ENCODE data around the gene MRTFB. TPM values are rescaled to one million over a fixed set of nuclear protein-coding genes. Genes with fewer than 3 reads are reported as not detected.
A peak's percentile ranks its signal among the peaks of the same experiment; 100 is the strongest.

MRTFB gene
- total RNA-seq, 2 experiments from 2014 or later: 18.0 to 19.4 TPM

GRCh38 chr16:14310519-14310991 is 239.4 kb downstream of the MRTFB start:
- TF ChIP-seq CTCF (IDR thresholded peaks at IDR 0.05): no peak
- H3K27me3 ChIP-seq (ENCODE audit: control insufficient read depth in 1 of 2, insufficient read depth in 2 of 2, low read length in 2 of 2): no peaks in the 10 kb centered on the region
- Mint-ChIP-seq H3K4me1 (ENCODE audit: low read depth) (peaks cover 47% of the 10 kb centered on the region), H3K4me3 (no peak overlapping the region), H3K27me3 (no peaks in the 10 kb centered on the region), H3K36me3 (ENCODE audit: low read depth) (no peaks in the 10 kb centered on the region), H3K9me3 (no peaks in the 10 kb centered on the region), H3K27ac (no peak overlapping the region)
- intact Hi-C loops (cut with DNase I, micrococcal nuclease): no loop called here
- ATAC-seq (ENCODE audit: poor library complexity) (no peak), DNase-seq (no peak)
- CTCF ChIA-PET: no interaction called here
- no peak overlapping the region for H3K4me3 ChIP-seq (ENCODE audit: low read length)
- H3K27ac ChIP-seq (ENCODE audit: low read depth in 1 of 2, low read length in 2 of 2): no peak overlapping the region
- H3K9me3 ChIP-seq (ENCODE audit: control insufficient read depth in 1 of 2, insufficient read depth in 1 of 2, low read length in 2 of 2): no peaks in the 10 kb centered on the region
- H3K4me1 ChIP-seq (ENCODE audit: insufficient read depth, low read length): peaks cover 40% of the 10 kb centered on the region
- POLR2A ChIA-PET: interaction anchor here (0.8 to 3.1 kb wide), 2 partner anchors 25 to 44 kb away, joined by 3 to 24 read pairs; no protein-coding TSS in a partner anchor
- H3K36me3 ChIP-seq (ENCODE audit: insufficient read depth, low read length): no peaks in the 10 kb centered on the region

GRCh38 chr16:14314116-14314515 is 243.0 kb downstream of the MRTFB start:
- Histone ChIP-seq H3K9me3 (ENCODE audit: control insufficient read depth in 1 of 2, insufficient read depth in 1 of 2, low read length in 2 of 2) (no peaks in the 10 kb centered on the region), H3K36me3 (ENCODE audit: insufficient read depth, low read length) (no peaks in the 10 kb centered on the region), H3K27ac (ENCODE audit: low read depth in 1 of 2, low read length in 2 of 2) (no peak overlapping the region), H3K4me1 (ENCODE audit: insufficient read depth, low read length) (peaks cover 13% of the 10 kb centered on the region), H3K27me3 (ENCODE audit: control insufficient read depth in 1 of 2, insufficient read depth in 2 of 2, low read length in 2 of 2) (no peaks in the 10 kb centered on the region), H3K4me3 (ENCODE audit: low read length) (no peak overlapping the region)
- Mint-ChIP-seq H3K27ac (no peak overlapping the region), H3K36me3 (ENCODE audit: low read depth) (no peaks in the 10 kb centered on the region), H3K4me3 (no peak overlapping the region), H3K4me1 (ENCODE audit: low read depth) (peaks cover 13% of the 10 kb centered on the region), H3K27me3 (no peaks in the 10 kb centered on the region), H3K9me3 (no peaks in the 10 kb centered on the region)
- ChIA-PET POLR2A (no interaction called here), CTCF (no interaction called here)
- no peak for TF ChIP-seq CTCF (IDR thresholded peaks at IDR 0.05)
- no peak for DNase-seq
- intact Hi-C loops (cut with DNase I, micrococcal nuclease): no loop called here
- no peak for ATAC-seq (ENCODE audit: poor library complexity)

GRCh38 chr16:14315683-14316320 is 244.7 kb downstream of the MRTFB start:
- POLR2A ChIA-PET: interaction anchor here (1.3 kb wide), 1 partner anchor 30 kb away, joined by 4 read pairs; no protein-coding TSS in a partner anchor

More at GRCh38 chr16:14315683-14316320, 244.7 kb downstream of the MRTFB start:
- Mint-ChIP-seq H3K9me3 (no peaks in the 10 kb centered on the region), H3K4me1 (ENCODE audit: low read depth) (no peaks in the 10 kb centered on the region), H3K36me3 (ENCODE audit: low read depth) (no peaks in the 10 kb centered on the region), H3K27me3 (no peaks in the 10 kb centered on the region), H3K27ac (no peak overlapping the region), H3K4me3 (no peak overlapping the region)
- Histone ChIP-seq H3K36me3 (ENCODE audit: insufficient read depth, low read length) (no peaks in the 10 kb centered on the region), H3K9me3 (ENCODE audit: control insufficient read depth in 1 of 2, insufficient read depth in 1 of 2, low read length in 2 of 2) (no peaks in the 10 kb centered on the region), H3K4me3 (ENCODE audit: low read length) (no peak overlapping the region), H3K27me3 (ENCODE audit: control insufficient read depth in 1 of 2, insufficient read depth in 2 of 2, low read length in 2 of 2) (no peaks in the 10 kb centered on the region), H3K27ac (ENCODE audit: low read depth in 1 of 2, low read length in 2 of 2) (no peak overlapping the region), H3K4me1 (ENCODE audit: insufficient read depth, low read length) (peaks cover under 1% of the 10 kb centered on the region)
- intact Hi-C loops (cut with DNase I, micrococcal nuclease): no loop called here
- ATAC-seq (ENCODE audit: poor library complexity) (no peak), DNase-seq (no peak)
- TF ChIP-seq CTCF (IDR thresholded peaks at IDR 0.05): no peak
- CTCF ChIA-PET: interaction anchor here (0.7 kb wide), 1 partner anchor 8 kb away, joined by 3 read pairs; no protein-coding TSS in a partner anchor

Small RNAs within 50 kb of the gene (microRNA-seq; reads per million reads assigned to microRNA genes)
- gene MIR193B (ENCODE audit: borderline microRNAs expressed, borderline replicate concordance) (19.1 reads per million, percentile 49 among the genes with 10 or more reads in this experiment), gene MIR365A (ENCODE audit: borderline microRNAs expressed, borderline replicate concordance) (not detected)

Other genes starting within 250 kb of the MRTFB start
- 10 to 100 TPM in 1 of 2 experiments, 1 to 10 TPM in 1; 8.5 to 10.1 TPM for gene ERCC4, start 151.2 kb upstream of the MRTFB start, total RNA-seq